PC-3 (cell line): Measurements from ENCODE around the gene DPY19L2.
"Not testable (repeated sequence)": the region's sequence is repeated elsewhere in the genome, so short reads cannot be mapped to it uniquely, and the experiment has no call there.

Source experiments
- EZH2 ChIP-seq: fragments of 300-600 bp; sonication (generic); IDR thresholded peaks from one replicate; pipeline ENCODE4 v1.6.1; 2017; ENCODE audit warnings: antibody characterized with exemption, mild to moderate bottlenecking, low read length; ENCODE audit not compliant: unreplicated experiment
- TF ChIP-seq, protein P1 (sequence below): fragments of 300-600 bp; sonication (generic); conservative IDR thresholded peaks from 2 replicates; pipeline ENCODE4 v1.5.1; 2017; ENCODE audit warnings: antibody characterized with exemption, low read depth, mild to moderate bottlenecking, low read length

DNA sequence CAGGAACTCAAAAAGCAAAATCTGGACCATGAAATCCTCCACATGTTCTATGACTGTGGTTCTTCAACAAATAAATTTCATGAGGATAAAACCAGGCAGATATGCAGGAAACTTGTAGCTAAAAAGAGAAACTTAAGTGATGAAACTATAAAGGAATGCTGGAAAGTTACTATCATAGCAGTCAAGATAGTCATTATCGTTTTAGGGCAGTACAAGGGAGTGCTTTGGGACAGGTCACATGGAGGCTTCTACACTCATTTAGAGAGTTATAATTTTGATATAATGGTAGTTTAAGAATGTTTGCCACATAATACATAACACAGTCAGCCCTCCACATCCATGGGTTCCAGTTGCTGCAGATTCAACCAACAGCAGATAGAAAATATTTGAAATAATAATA lies 52.7 kb downstream of the DPY19L2 start:
- TF ChIP-seq EZH2: not testable (repeated sequence)
- TF ChIP-seq, protein P1, sequence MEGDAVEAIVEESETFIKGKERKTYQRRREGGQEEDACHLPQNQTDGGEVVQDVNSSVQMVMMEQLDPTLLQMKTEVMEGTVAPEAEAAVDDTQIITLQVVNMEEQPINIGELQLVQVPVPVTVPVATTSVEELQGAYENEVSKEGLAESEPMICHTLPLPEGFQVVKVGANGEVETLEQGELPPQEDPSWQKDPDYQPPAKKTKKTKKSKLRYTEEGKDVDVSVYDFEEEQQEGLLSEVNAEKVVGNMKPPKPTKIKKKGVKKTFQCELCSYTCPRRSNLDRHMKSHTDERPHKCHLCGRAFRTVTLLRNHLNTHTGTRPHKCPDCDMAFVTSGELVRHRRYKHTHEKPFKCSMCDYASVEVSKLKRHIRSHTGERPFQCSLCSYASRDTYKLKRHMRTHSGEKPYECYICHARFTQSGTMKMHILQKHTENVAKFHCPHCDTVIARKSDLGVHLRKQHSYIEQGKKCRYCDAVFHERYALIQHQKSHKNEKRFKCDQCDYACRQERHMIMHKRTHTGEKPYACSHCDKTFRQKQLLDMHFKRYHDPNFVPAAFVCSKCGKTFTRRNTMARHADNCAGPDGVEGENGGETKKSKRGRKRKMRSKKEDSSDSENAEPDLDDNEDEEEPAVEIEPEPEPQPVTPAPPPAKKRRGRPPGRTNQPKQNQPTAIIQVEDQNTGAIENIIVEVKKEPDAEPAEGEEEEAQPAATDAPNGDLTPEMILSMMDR: not testable (repeated sequence)
